K562 (cell line): ENCODE results near the gene HPS3. TPM values are rescaled to one million over a fixed set of nuclear protein-coding genes. Genes with fewer than 3 reads are reported as not detected.

ENCODE experiments used
- ARID1B ChIP-seq: fragments of 450-650 bp; IDR thresholded peaks from 2 replicates; pipeline ENCODE4 v1.6.1; 2016; ENCODE audit warnings: antibody characterized with exemption, mild to moderate bottlenecking, inconsistent platforms
- ARID4B ChIP-seq: sonication (generic); formaldehyde crosslinking; IDR thresholded peaks from 2 replicates; pipeline ENCODE4 v1.8.0; 2022; ENCODE audit warnings: mild to moderate bottlenecking, missing genetic modification reagents
- ARNT ChIP-seq, 2 experiments: fragments of 450-650 bp; IDR thresholded peaks; 2 replicates each; pipeline ENCODE4 v1.6.1; 2016; ENCODE audit warnings: mild to moderate bottlenecking in 1 of 2
- E2F6 ChIP-seq, 2 experiments: IDR thresholded peaks; 2 replicates each; pipeline ENCODE4 v1.6.1; 2011; ENCODE audit warnings: borderline replicate concordance in 1 of 2, control low read depth in 1 of 2, low read depth in 1 of 2, low read length in 1 of 2, mild to moderate bottlenecking in 1 of 2, mixed read lengths in 1 of 2, moderate library complexity in 1 of 2; ENCODE audit not compliant: insufficient read depth in 1 of 2, insufficient read length in 1 of 2, poor library complexity in 1 of 2, severe bottlenecking in 1 of 2; ENCODE audit errors: extremely low read depth in 1 of 2
- GTF2A2 ChIP-seq: IDR thresholded peaks from 2 replicates; pipeline ENCODE4 v1.6.1; 2016; ENCODE audit warnings: mild to moderate bottlenecking, missing genetic modification characterization, missing compliant biosample characterization
- HDAC1 ChIP-seq, 2 experiments: fragments of 450-650 bp; IDR thresholded peaks; 2 replicates each; pipeline ENCODE4 v1.6.1; 2016 to 2017; ENCODE audit warnings: inconsistent platforms in 1 of 2, mild to moderate bottlenecking in 1 of 2, moderate library complexity in 1 of 2
- HNRNPLL ChIP-seq: fragments of 200-400 bp; formaldehyde crosslinking; IDR thresholded peaks from 2 replicates; pipeline ENCODE4 v1.6.1; 2017; ENCODE audit warnings: low read length, low read depth, mild to moderate bottlenecking; ENCODE audit not compliant: poor library complexity, severe bottlenecking
- KAT7 ChIP-seq: sonication (generic); formaldehyde crosslinking; IDR thresholded peaks from 2 replicates; pipeline ENCODE4 v1.8.0; 2022; ENCODE audit warnings: missing genetic modification reagents, mild to moderate bottlenecking, borderline replicate concordance
- MTA2 ChIP-seq: fragments of 450-650 bp; IDR thresholded peaks from 2 replicates; pipeline ENCODE4 v1.6.1; 2016; ENCODE audit warnings: low read depth
- NFIC ChIP-seq: fragments of 450-650 bp; IDR thresholded peaks from 2 replicates; pipeline ENCODE4 v1.6.1; 2017; ENCODE audit warnings: mild to moderate bottlenecking, inconsistent platforms
- PHF21A ChIP-seq: fragments of 450-650 bp; IDR thresholded peaks from 2 replicates; pipeline ENCODE4 v1.6.1; 2017; ENCODE audit warnings: low read depth, borderline replicate concordance
- SMARCE1 ChIP-seq: fragments of 450-650 bp; IDR thresholded peaks from 2 replicates; pipeline ENCODE4 v1.7.1; 2016; ENCODE audit warnings: mild to moderate bottlenecking
- TAF1 ChIP-seq: IDR thresholded peaks from 2 replicates; pipeline ENCODE4 v1.6.1; 2011; ENCODE audit warnings: mild to moderate bottlenecking, low read length, moderate library complexity; ENCODE audit not compliant: insufficient read depth, control insufficient read depth, severe bottlenecking; ENCODE audit errors: extremely low read depth
- ZBTB43 ChIP-seq: sonication (generic); formaldehyde crosslinking; IDR thresholded peaks from 2 replicates; pipeline ENCODE4 v1.8.0; 2023; ENCODE audit warnings: mild to moderate bottlenecking, missing genetic modification reagents
- ZBTB7A ChIP-seq: IDR thresholded peaks from 2 replicates; pipeline ENCODE4 v1.6.1; 2011; ENCODE audit warnings: low read depth, mild to moderate bottlenecking, low read length, moderate library complexity, borderline replicate concordance; ENCODE audit not compliant: control insufficient read depth
- ZNF277 ChIP-seq: fragments of 250-450 bp; sonication (Bioruptor Pico); IDR thresholded peaks from 2 replicates; pipeline ENCODE4 v1.8.0; 2022; ENCODE audit warnings: inconsistent platforms, mild to moderate bottlenecking, moderate library complexity, borderline replicate concordance
- ZNF583 ChIP-seq: fragments of 250-450 bp; sonication (Bioruptor Pico); IDR thresholded peaks from 2 replicates; pipeline ENCODE4 v1.4.0; 2020
- polyA plus RNA-seq, 8 experiments: library from polyadenylated mRNA; depleted of rRNA in 4 of 8; stranded (reverse) in 5 of 8; unstranded in 3 of 8; fragments of >200 nt; fragmentation: Nextera tagmentation in 2 of 8; fragmentation: Illumina TruSeq in 1 of 8; extraction: Ambion mirVana in 2 of 8; extraction: Trizol in 1 of 8; gene quantifications; 2 replicates each; pipeline versions ENCODE4 v1.2.1 to v1.2.3, GENCODE V29; 2011 to 2014; ENCODE audit warnings: inconsistent platforms in 1 of 8, missing spikeins in 1 of 8
- total RNA-seq, 7 experiments: library from RNA; depleted of rRNA in 6 of 7; stranded (reverse); fragments of >200 nt in 6 of 7; fragmentation: Illumina TruSeq in 2 of 7; extraction: Trizol in 2 of 7; gene quantifications; 2 replicates each; pipeline versions ENCODE4 v1.2.1 to v1.2.3, GENCODE V29; 2011 to 2021; ENCODE audit warnings: low replicate concordance in 1 of 7

Gene HPS3
- total and polyA plus RNA-seq, 9 of the 15 experiments (the other 6 are each of a cell fraction or from before 2014, with no cell fraction given) = 1.2 to 11.3 (median 7.6) TPM

- peak; percentile 44 for TF ChIP-seq KAT7 (CRISPR knock-in tag)
- no peak for TF ChIP-seq ZNF583 (CRISPR knock-in tag)
- TF ChIP-seq GTF2A2 = no peak
- peak; percentile 24; the same call in 1 of the 2 replicates for TF ChIP-seq ARID4B (CRISPR knock-in tag)
- 0 out of 4 replicates have a peak, but pooled peaks of 1 of the 2 experiments have one; percentile 7 for TF ChIP-seq ARNT (IDR thresholded peaks at IDR 0.05)
- peak; percentile 22 for TF ChIP-seq HNRNPLL
- peak; percentile 85 for TF ChIP-seq MTA2
- TF ChIP-seq SMARCE1 = peak; percentile 92
- peak; percentile 46 for TF ChIP-seq TAF1
- no peak for TF ChIP-seq ZNF277 (CRISPR knock-in tag)
- no peak for TF ChIP-seq ZBTB43 (CRISPR knock-in tag)
- TF ChIP-seq ZBTB7A = 0 out of 2 replicates have a peak, but pooled peaks have one; percentile 17
- no peak for TF ChIP-seq E2F6 (IDR thresholded peaks at IDR 0.05; ENCODE audit: borderline replicate concordance in 1 of 2, extremely low read depth in 1 of 2, insufficient read depth in 1 of 2, insufficient read length in 1 of 2, low read depth in 1 of 2, low read length in 1 of 2, poor library complexity in 1 of 2, severe bottlenecking in 1 of 2)
- peak; percentile 97 for TF ChIP-seq ARID1B
- TF ChIP-seq HDAC1 (IDR thresholded peaks at IDR 0.05) = peak in 1 of 2 experiments; percentile 73; a peak in 2 of 4 replicates
- peak; percentile 85; the same call in 1 of the 2 replicates for TF ChIP-seq NFIC
- no peak for TF ChIP-seq PHF21A
Observed at GRCh38 chr3:149085828-149086231, 43.6 kb upstream of the HPS3 start (continued).
